Measurements from ENCODE around the gene CADM3. TPM values are rescaled to one million over a fixed set of nuclear protein-coding genes. Genes with fewer than 3 reads are reported as not detected.

The CADM3 gene
- total RNA-seq, 1 experiment from 2014 or later: not detected

DNA sequence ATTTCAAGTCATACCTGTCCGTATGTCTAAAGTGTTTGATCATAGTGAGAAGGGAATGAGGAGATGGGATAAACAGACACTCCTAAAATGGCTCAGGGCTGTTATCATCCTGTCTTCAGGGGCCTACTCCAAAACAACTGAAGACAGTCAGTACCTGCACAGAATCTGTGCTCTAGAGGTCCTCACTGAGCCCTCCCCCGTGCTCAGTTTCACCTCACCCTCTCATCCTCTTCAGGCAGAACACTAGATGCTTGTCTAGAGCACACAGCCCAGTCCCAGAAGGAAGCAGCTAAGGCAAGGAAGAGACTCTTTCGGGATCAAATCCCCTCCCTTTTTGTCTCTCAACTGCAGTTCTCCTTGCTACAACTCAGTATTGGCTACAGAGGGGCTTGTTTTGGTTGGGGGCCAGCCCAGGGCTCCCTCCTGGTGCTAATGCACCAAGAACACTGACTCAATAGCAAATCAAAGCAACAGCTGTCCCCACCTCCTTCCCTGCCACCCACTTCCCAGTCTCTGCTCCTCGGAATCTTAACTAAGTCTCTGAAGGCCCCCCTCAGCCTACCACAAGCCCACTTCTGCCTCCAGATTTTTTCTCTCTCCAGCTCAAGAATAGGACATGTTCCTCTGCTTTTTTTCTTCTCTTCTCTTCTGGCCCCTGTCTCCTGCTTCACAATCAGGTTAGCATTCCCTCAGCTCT is 10.1 kb downstream of the CADM3 start:
- CTCF ChIA-PET: no interaction called here
- no peak overlapping the region for H3K4me2 ChIP-seq
- H3K9me2 ChIP-seq (ENCODE audit: insufficient read depth): no peaks in the 10 kb centered on the region
- H3K27me3 ChIP-seq (ENCODE audit: insufficient read depth, low read depth): 0 out of 2 replicates have a peak, but pooled peaks cover 10% of the 10 kb centered on the region
- H3K4me3 ChIP-seq: no peak overlapping the region
- H3K36me3 ChIP-seq (ENCODE audit: low read depth): no peaks in the 10 kb centered on the region
- H3K4me1 ChIP-seq (replicated peaks; ENCODE audit: insufficient read depth): no peaks in the 10 kb centered on the region
- H3K79me2 ChIP-seq (ENCODE audit: low read depth): no peaks in the 10 kb centered on the region
- H3K9me3 ChIP-seq (ENCODE audit: insufficient read depth, low read depth): no peaks in the 10 kb centered on the region
- H3F3A ChIP-seq (ENCODE audit: insufficient read depth, low read depth): no peaks in the 10 kb centered on the region
- H2AFZ ChIP-seq: no peak overlapping the region
- no peak overlapping the region for H3K27ac ChIP-seq
- H4K20me1 ChIP-seq (ENCODE audit: insufficient read depth): no peaks in the 10 kb centered on the region
- DNase-seq: no peak
- POLR2A ChIA-PET (ENCODE audit: unreplicated experiment): no interaction called here
- intact Hi-C loops (cut with micrococcal nuclease; ENCODE audit: unreplicated experiment): no loop called here
- TF ChIP-seq, protein P1, sequence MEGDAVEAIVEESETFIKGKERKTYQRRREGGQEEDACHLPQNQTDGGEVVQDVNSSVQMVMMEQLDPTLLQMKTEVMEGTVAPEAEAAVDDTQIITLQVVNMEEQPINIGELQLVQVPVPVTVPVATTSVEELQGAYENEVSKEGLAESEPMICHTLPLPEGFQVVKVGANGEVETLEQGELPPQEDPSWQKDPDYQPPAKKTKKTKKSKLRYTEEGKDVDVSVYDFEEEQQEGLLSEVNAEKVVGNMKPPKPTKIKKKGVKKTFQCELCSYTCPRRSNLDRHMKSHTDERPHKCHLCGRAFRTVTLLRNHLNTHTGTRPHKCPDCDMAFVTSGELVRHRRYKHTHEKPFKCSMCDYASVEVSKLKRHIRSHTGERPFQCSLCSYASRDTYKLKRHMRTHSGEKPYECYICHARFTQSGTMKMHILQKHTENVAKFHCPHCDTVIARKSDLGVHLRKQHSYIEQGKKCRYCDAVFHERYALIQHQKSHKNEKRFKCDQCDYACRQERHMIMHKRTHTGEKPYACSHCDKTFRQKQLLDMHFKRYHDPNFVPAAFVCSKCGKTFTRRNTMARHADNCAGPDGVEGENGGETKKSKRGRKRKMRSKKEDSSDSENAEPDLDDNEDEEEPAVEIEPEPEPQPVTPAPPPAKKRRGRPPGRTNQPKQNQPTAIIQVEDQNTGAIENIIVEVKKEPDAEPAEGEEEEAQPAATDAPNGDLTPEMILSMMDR (conservative IDR thresholded peaks at IDR 0.05): no peak
- no peak for TF ChIP-seq EZH2 (IDR thresholded peaks at IDR 0.05; ENCODE audit: low read depth)
- no TSS peak for BruUV-seq (replicated peaks)

DNA sequence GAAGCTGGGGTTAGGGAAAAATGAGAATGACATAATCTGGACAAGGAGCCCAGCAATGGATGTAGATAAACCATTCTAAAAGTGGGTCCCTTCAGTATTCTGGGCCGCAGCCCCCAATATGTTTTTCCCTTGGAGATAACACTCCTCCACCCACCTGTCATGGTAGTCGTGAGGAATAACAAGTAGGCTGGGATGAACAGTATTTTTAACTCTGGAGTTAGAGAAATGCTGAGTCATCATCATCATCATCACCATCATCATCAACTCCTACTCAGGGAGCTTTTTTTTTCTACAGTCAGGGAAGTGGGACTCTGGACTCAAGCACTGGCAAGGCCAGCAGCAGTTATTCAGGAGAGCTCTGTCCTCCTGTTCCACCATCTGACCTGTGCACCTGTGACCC is 12.8 kb downstream of the CADM3 start:
- no peaks in the 10 kb centered on the region for H3K9me2 ChIP-seq (ENCODE audit: insufficient read depth)
- CTCF ChIA-PET: no interaction called here
- H3K27ac ChIP-seq: no peak overlapping the region

DNA sequence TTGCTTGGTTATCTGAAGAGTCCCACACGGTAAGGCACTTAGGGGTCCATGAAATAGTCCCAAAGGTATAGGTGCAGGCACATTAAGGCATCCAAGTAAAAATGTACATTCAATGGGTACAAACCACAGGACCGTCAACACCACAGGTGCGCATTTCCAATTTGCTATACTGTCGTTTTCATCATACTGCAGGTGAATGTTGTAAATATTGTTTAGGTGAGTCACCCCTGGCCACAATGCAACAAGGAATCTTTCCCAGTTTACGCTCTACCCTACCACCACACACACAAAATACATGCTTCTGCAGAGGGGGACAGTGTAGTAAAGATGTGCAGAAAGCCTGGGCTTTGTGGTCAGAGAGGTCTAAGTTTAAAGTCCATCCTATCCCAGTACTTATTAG is 13.7 kb downstream of the CADM3 start:
- H4K20me1 ChIP-seq (ENCODE audit: insufficient read depth): no peaks in the 10 kb centered on the region

More for the DNA sequence above, 12.8 kb downstream of the CADM3 start:
- Histone ChIP-seq H3K4me3 (no peak overlapping the region), H3K4me1 (replicated peaks; ENCODE audit: insufficient read depth) (no peaks in the 10 kb centered on the region), H3K36me3 (ENCODE audit: low read depth) (no peaks in the 10 kb centered on the region), H2AFZ (no peak overlapping the region), H3F3A (ENCODE audit: insufficient read depth, low read depth) (no peaks in the 10 kb centered on the region), H3K27me3 (ENCODE audit: insufficient read depth, low read depth) (peaks cover 33% of the 10 kb centered on the region), H3K9me3 (ENCODE audit: insufficient read depth, low read depth) (no peaks in the 10 kb centered on the region), H4K20me1 (ENCODE audit: insufficient read depth) (no peaks in the 10 kb centered on the region), H3K79me2 (ENCODE audit: low read depth) (no peaks in the 10 kb centered on the region), H3K4me2 (no peak overlapping the region)
- POLR2A ChIA-PET (ENCODE audit: unreplicated experiment): no interaction called here
- intact Hi-C loops (cut with micrococcal nuclease; ENCODE audit: unreplicated experiment): no loop called here
- TF ChIP-seq, protein P1 (conservative IDR thresholded peaks at IDR 0.05): no peak
- TF ChIP-seq EZH2 (IDR thresholded peaks at IDR 0.05; ENCODE audit: low read depth): no peak
- no TSS peak for BruUV-seq (replicated peaks)
- no peak for DNase-seq

More for the DNA sequence above, 13.7 kb downstream of the CADM3 start:
- Histone ChIP-seq H3K4me3 (no peak overlapping the region), H3K4me1 (replicated peaks; ENCODE audit: insufficient read depth) (no peaks in the 10 kb centered on the region), H2AFZ (no peak overlapping the region), H3K79me2 (ENCODE audit: low read depth) (no peaks in the 10 kb centered on the region), H3K27me3 (ENCODE audit: insufficient read depth, low read depth) (peaks cover 39% of the 10 kb centered on the region), H3K27ac (no peak overlapping the region), H3K9me3 (ENCODE audit: insufficient read depth, low read depth) (no peaks in the 10 kb centered on the region), H3K4me2 (no peak overlapping the region), H3K9me2 (ENCODE audit: insufficient read depth) (no peaks in the 10 kb centered on the region), H3K36me3 (ENCODE audit: low read depth) (no peaks in the 10 kb centered on the region), H3F3A (ENCODE audit: insufficient read depth, low read depth) (no peaks in the 10 kb centered on the region)
- DNase-seq: no peak
- POLR2A ChIA-PET (ENCODE audit: unreplicated experiment): no interaction called here
- CTCF ChIA-PET: no interaction called here
- intact Hi-C loops (cut with micrococcal nuclease; ENCODE audit: unreplicated experiment): no loop called here
- no TSS peak for BruUV-seq (replicated peaks)
- TF ChIP-seq, protein P1 (conservative IDR thresholded peaks at IDR 0.05): no peak
- TF ChIP-seq EZH2 (IDR thresholded peaks at IDR 0.05; ENCODE audit: low read depth): no peak

Measured in PC-9 (cell line).